ENCODE results near the gene PITPNB. TPM values are rescaled to one million over a fixed set of nuclear protein-coding genes. Genes with fewer than 3 reads are reported as not detected.
A peak's percentile ranks its signal among the peaks of the same experiment; 100 is the strongest.

PITPNB gene
- total and polyA plus RNA-seq, 9 donors, result 18.2 to 56.2 (median 42.4) TPM

DNA sequence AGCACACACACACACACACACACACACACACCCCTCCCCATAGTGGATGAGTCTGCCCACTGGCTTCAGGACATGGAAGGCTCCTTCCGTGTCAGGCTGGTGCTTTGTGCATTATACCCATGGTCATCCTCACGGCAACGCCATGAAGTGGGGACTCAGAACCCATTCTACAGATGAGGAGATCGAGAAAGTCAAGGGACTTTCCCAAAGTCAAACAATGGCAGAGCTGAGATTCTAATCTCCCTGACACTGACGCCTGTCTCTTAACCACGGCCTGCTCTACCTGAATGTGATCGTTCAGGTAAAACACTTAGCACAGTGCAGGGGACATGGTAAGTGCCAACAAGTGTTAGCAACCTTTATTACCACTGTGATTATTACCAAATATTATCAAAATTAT, 113.2 kb downstream of the PITPNB start:
- no peak overlapping the region for H3K4me3 ChIP-seq (ENCODE audit: low read length)
- H3K4me1 ChIP-seq (ENCODE audit: control insufficient read depth, insufficient read depth, low read length), result peaks cover 37% of the 10 kb centered on the region
- WGBS (ENCODE audit: insufficient coverage), result 100% methylated on average over 2 of the region's 7 CpGs

DNA sequence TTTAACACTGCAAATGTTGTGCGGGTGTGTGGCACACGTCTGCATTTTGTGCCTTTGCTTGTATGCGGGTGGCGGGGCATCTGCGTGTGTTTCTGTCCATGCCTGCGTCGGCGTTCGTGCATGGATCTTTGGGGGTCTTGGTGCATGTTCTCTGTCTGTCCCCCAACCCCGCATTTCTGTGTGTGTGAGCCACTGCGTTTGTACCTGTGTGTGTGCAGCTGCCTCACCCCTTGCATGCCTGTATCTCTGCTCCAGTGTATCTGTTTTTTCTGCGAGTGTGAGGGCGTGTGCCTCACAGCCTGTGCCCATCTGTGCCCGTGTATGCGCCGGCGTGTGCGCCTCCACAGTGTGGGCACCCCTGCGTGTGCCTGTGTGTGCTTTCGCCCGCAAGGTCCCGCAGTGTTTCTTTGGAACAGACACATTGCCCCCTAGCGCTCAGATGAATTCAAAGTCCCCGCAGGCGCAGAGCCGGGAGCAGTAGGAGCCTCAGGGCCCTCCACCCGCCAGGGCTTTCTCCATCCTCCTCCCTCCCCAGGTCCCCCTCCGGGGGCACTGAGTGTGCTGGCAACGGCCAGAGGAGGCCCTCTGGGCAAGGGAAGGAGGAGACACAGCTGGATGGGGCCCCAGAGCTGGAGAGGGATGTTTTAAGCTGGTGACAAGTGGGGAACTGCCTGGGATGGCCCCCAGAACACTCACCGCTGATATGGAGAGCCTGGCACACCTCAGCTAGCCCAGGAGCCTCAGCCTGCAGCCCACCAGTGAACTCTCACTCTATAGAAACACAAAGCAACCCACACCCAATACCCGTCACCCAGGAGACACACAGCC, 114.4 kb downstream of the PITPNB start:
- WGBS (ENCODE audit: insufficient coverage), result 33% methylated on average over 25 of the region's 31 CpGs
- Histone ChIP-seq H3K27ac (ENCODE audit: low read length) (no peak overlapping the region), H3K36me3 (ENCODE audit: control insufficient read depth, insufficient read depth, low read length) (no peaks in the 10 kb centered on the region), H3K9me3 (replicated peaks; ENCODE audit: control insufficient read depth, low read depth, low read length) (no peaks in the 10 kb centered on the region), H3K4me3 (ENCODE audit: low read length) (no peak overlapping the region), H3K4me1 (ENCODE audit: control insufficient read depth, insufficient read depth, low read length) (peaks cover 37% of the 10 kb centered on the region), H3K27me3 (ENCODE audit: control insufficient read depth, insufficient read depth, low read length) (peaks cover 35% of the 10 kb centered on the region)
- peak; percentile 81 for DNase-seq

More for the DNA sequence above, 113.2 kb downstream of the PITPNB start:
- Histone ChIP-seq H3K36me3 (ENCODE audit: control insufficient read depth, insufficient read depth, low read length) (no peaks in the 10 kb centered on the region), H3K27ac (ENCODE audit: low read length) (no peak overlapping the region), H3K27me3 (ENCODE audit: control insufficient read depth, insufficient read depth, low read length) (peaks cover 26% of the 10 kb centered on the region), H3K9me3 (replicated peaks; ENCODE audit: control insufficient read depth, low read depth, low read length) (no peaks in the 10 kb centered on the region)
- no peak for DNase-seq

DNA sequence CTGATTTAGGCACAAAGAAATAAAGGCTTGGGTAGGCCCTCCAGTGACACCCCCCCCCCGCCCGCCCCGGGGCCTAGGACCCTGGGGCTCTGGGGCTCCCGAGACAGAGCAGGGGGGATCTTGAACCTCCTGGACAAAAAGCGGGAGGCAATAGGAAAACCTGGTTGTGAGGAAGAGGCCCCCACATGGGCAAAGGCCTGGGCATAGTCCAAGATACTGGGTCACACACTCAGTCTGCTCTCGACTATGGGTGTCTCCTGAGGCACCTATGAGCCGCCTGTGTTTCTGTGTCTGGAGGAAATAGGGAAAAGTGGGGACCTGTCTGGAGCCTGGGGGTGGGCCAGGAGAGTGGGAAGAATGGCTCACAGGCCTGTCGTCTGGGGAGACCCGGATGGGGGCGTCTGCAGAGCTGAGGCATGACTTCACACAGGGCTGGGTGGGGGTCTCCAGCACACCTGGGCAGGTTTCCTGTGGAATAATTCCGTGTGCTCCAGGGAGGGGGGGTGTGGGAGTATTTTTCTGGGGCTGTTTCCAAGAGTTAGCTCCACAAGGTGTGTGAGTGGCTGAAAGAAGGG, 115.1 kb downstream of the PITPNB start:
- no peak overlapping the region for H3K4me3 ChIP-seq (ENCODE audit: low read length)
- H3K27me3 ChIP-seq (ENCODE audit: control insufficient read depth, insufficient read depth, low read length), result peaks cover 43% of the 10 kb centered on the region
- H3K4me1 ChIP-seq (ENCODE audit: control insufficient read depth, insufficient read depth, low read length), result peaks cover 37% of the 10 kb centered on the region
- H3K36me3 ChIP-seq (ENCODE audit: control insufficient read depth, insufficient read depth, low read length), result no peaks in the 10 kb centered on the region
- 62% methylated on average over 8 of the region's 11 CpGs for WGBS (ENCODE audit: insufficient coverage)
- no peaks in the 10 kb centered on the region for H3K9me3 ChIP-seq (replicated peaks; ENCODE audit: control insufficient read depth, low read depth, low read length)
- no peak overlapping the region for H3K27ac ChIP-seq (ENCODE audit: low read length)
- no peak for DNase-seq

DNA sequence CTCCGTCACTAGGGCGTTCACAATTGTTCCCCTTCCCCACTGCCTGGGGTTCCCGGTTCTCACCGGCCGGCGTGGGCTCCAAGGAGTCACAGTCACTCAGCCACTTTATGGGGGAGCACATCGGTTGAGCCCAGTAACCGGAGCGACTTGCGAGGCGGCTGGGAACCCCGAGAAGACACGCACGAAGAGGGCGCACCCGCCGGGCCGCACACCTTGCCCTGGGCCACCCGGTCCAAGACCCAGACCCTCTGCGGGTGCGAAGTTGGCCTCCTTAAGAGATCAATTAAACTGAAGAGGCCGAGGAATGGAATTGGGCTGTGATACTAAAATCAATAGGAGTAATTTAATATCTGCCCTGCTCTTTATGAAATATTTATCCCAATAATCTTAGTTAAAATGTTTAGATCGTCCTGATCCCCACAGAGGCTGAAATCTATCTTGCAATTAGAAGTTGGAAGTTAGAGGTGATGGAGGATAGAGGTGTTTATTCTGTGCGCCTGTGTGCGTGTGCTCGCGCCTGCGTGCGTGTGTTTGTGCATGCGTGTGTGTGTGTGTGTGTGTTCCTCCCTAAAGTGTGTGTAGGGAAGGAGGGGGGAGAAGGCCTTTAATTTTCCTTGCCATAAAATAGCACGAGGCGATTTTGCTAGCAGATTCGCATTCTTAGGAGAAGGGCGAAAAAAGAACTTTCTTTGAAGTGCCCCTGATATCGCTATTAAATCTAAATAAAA, 116.5 kb downstream of the PITPNB start:
- Histone ChIP-seq H3K27me3 (ENCODE audit: control insufficient read depth, insufficient read depth, low read length) (peaks cover 50% of the 10 kb centered on the region), H3K9me3 (replicated peaks; ENCODE audit: control insufficient read depth, low read depth, low read length) (no peaks in the 10 kb centered on the region), H3K4me1 (ENCODE audit: control insufficient read depth, insufficient read depth, low read length) (peaks cover 39% of the 10 kb centered on the region), H3K4me3 (ENCODE audit: low read length) (peak overlapping the region; percentile 65), H3K27ac (ENCODE audit: low read length) (no peak overlapping the region), H3K36me3 (ENCODE audit: control insufficient read depth, insufficient read depth, low read length) (no peaks in the 10 kb centered on the region)
- 23% methylated on average over 25 of the region's 35 CpGs for WGBS (ENCODE audit: insufficient coverage)
- DNase-seq, result no peak

Other genes with a start within 250 kb of the PITPNB start
- 9.9 TPM for gene MN1, start 117.5 kb downstream of the PITPNB start, total RNA-seq
- gene MN1, start 117.5 kb downstream of the PITPNB start, polyA plus RNA-seq (ENCODE audit: insufficient read depth in 1 of 8, insufficient read length in 8 of 8, low replicate concordance in 1 of 8), result 10 to 100 TPM in 7 of 8 donors, 1 to 10 TPM in 1; 6.7 to 19.3 (median 14.2) TPM

Measured in muscle of leg (tissue), 11 donors.